ENCODE data around the gene GPR107.

The GPR107 gene

GRCh38 chr9:130183133-130183762 lies 129.5 kb downstream of the GPR107 start:
- no peak for DNase-seq (ENCODE audit: low read depth in 2 of 2)

GRCh38 chr9:130185017-130185416 lies 131.3 kb downstream of the GPR107 start:
- no peak for DNase-seq (ENCODE audit: low read depth in 2 of 2)

- DNase-seq (ENCODE audit: low read depth in 2 of 2): no peak
Measured at GRCh38 chr9:130185490-130186031, 131.9 kb downstream of the GPR107 start.

GRCh38 chr9:130186051-130186450 lies 132.3 kb downstream of the GPR107 start:
- DNase-seq (ENCODE audit: low read depth in 2 of 2): no peak

GRCh38 chr9:130186839-130187522 lies 133.3 kb downstream of the GPR107 start:
- DNase-seq (ENCODE audit: low read depth in 2 of 2): no peak

GRCh38 chr9:130187523-130187846 lies 133.8 kb downstream of the GPR107 start:
- DNase-seq (ENCODE audit: low read depth in 2 of 2): no peak

- no peak for DNase-seq (ENCODE audit: low read depth in 2 of 2)
Measured at GRCh38 chr9:130188860-130189481, 135.3 kb downstream of the GPR107 start.
